ENCODE data around the gene DNAJC5.

The DNAJC5 gene

DNA sequence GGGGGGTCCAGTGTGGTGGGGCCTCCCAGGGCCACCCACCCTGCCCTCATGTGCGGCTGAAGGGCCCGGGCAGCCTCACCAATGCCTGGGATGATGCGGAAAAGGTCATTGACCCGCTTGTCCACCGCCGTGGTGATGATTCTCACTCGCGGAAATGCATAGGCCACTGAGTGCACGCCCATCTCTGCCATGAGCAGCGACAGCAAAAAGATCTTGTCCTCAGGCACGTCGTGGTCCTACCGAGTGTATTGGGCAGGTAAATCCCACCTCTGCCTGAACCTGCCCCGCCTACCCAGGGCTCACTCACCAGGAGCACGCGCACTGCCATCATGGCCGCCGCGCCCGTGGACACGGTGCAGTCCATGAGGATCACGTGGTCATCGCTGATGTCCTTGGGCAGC, 45.1 kb downstream of the DNAJC5 start:
- TF ChIP-seq ZNF8 (CRISPR knock-in tag; IDR thresholded peaks at IDR 0.05) (no peak), ESRRG (CRISPR knock-in tag; IDR thresholded peaks at IDR 0.05) (no peak), SNAI2 (CRISPR knock-in tag; IDR thresholded peaks at IDR 0.05) (no peak), ZNF565 (CRISPR knock-in tag; conservative IDR thresholded peaks at IDR 0.05; ENCODE audit: low read depth) (no peak), OSR1 (CRISPR knock-in tag; IDR thresholded peaks at IDR 0.05) (no peak), PATZ1 (CRISPR knock-in tag; IDR thresholded peaks at IDR 0.05; ENCODE audit: borderline replicate concordance) (no peak), ISL1 (CRISPR knock-in tag; IDR thresholded peaks at IDR 0.05) (no peak), ZFP3 (CRISPR knock-in tag; IDR thresholded peaks at IDR 0.05) (no peak), ZFP30 (CRISPR knock-in tag; IDR thresholded peaks at IDR 0.05) (no peak), ZNF70 (CRISPR knock-in tag; IDR thresholded peaks at IDR 0.05) (no peak), PPARA (CRISPR knock-in tag; IDR thresholded peaks at IDR 0.05; ENCODE audit: borderline replicate concordance) (no peak), ZC3H10 (CRISPR knock-in tag; IDR thresholded peaks at IDR 0.05) (no peak), GLIS3 (CRISPR knock-in tag; IDR thresholded peaks at IDR 0.05) (no peak), TCF4 (CRISPR knock-in tag; IDR thresholded peaks at IDR 0.05; ENCODE audit: borderline replicate concordance) (no peak), CSDC2 (CRISPR knock-in tag; IDR thresholded peaks at IDR 0.05) (no peak)
- TF ChIP-seq, protein P1, sequence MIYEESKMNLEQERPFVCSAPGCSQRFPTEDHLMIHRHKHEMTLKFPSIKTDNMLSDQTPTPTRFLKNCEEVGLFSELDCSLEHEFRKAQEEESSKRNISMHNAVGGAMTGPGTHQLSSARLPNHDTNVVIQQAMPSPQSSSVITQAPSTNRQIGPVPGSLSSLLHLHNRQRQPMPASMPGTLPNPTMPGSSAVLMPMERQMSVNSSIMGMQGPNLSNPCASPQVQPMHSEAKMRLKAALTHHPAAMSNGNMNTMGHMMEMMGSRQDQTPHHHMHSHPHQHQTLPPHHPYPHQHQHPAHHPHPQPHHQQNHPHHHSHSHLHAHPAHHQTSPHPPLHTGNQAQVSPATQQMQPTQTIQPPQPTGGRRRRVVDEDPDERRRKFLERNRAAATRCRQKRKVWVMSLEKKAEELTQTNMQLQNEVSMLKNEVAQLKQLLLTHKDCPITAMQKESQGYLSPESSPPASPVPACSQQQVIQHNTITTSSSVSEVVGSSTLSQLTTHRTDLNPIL (CRISPR knock-in tag; IDR thresholded peaks at IDR 0.05; ENCODE audit: low read depth): no peak
- TF ChIP-seq, protein P2, sequence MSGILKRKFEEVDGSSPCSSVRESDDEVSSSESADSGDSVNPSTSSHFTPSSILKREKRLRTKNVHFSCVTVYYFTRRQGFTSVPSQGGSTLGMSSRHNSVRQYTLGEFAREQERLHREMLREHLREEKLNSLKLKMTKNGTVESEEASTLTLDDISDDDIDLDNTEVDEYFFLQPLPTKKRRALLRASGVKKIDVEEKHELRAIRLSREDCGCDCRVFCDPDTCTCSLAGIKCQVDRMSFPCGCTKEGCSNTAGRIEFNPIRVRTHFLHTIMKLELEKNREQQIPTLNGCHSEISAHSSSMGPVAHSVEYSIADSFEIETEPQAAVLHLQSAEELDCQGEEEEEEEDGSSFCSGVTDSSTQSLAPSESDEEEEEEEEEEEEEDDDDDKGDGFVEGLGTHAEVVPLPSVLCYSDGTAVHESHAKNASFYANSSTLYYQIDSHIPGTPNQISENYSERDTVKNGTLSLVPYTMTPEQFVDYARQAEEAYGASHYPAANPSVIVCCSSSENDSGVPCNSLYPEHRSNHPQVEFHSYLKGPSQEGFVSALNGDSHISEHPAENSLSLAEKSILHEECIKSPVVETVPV (CRISPR knock-in tag; IDR thresholded peaks at IDR 0.05): no peak
- TF ChIP-seq, protein P3, sequence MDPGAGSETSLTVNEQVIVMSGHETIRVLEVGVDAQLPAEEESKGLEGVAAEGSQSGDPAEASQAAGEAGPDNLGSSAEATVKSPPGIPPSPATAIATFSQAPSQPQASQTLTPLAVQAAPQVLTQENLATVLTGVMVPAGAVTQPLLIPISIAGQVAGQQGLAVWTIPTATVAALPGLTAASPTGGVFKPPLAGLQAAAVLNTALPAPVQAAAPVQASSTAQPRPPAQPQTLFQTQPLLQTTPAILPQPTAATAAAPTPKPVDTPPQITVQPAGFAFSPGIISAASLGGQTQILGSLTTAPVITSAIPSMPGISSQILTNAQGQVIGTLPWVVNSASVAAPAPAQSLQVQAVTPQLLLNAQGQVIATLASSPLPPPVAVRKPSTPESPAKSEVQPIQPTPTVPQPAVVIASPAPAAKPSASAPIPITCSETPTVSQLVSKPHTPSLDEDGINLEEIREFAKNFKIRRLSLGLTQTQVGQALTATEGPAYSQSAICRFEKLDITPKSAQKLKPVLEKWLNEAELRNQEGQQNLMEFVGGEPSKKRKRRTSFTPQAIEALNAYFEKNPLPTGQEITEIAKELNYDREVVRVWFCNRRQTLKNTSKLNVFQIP (CRISPR knock-in tag; IDR thresholded peaks at IDR 0.05; ENCODE audit: borderline replicate concordance, low read depth): no peak
- no peak for ATAC-seq

- no peak for ATAC-seq
- TF ChIP-seq SNAI2 (CRISPR knock-in tag; IDR thresholded peaks at IDR 0.05) (no peak), ZNF70 (CRISPR knock-in tag; IDR thresholded peaks at IDR 0.05) (no peak), ZFP3 (CRISPR knock-in tag; IDR thresholded peaks at IDR 0.05) (no peak), ZFP30 (CRISPR knock-in tag; IDR thresholded peaks at IDR 0.05) (no peak), TCF4 (CRISPR knock-in tag; IDR thresholded peaks at IDR 0.05; ENCODE audit: borderline replicate concordance) (no peak), GLIS3 (CRISPR knock-in tag; IDR thresholded peaks at IDR 0.05) (no peak), ZC3H10 (CRISPR knock-in tag; IDR thresholded peaks at IDR 0.05) (no peak), CSDC2 (CRISPR knock-in tag; IDR thresholded peaks at IDR 0.05) (no peak), ARNTL (CRISPR knock-in tag; IDR thresholded peaks at IDR 0.05; ENCODE audit: borderline replicate concordance, low read depth) (no peak), TOX (CRISPR knock-in tag; IDR thresholded peaks at IDR 0.05; ENCODE audit: borderline replicate concordance) (no peak)
- TF ChIP-seq, protein P3 (CRISPR knock-in tag; IDR thresholded peaks at IDR 0.05; ENCODE audit: borderline replicate concordance, low read depth): no peak
- TF ChIP-seq, protein P2 (CRISPR knock-in tag; IDR thresholded peaks at IDR 0.05): no peak
Observed at GRCh38 chr20:63940472-63941266, 45.7 kb downstream of the DNAJC5 start.

Data from SK-N-SH treated with all-trans-retinoic acid at 6 μM for 48 hours (cell line).